ENCODE data around the gene SYCP2.

SYCP2 gene

GRCh38 chr20:59817846-59818615, 115.4 kb downstream of the SYCP2 start:
- H3K36me3 ChIP-seq (ENCODE audit: low read length) = no peaks in the 10 kb centered on the region

GRCh38 chr20:59817406-59817805, 116.0 kb downstream of the SYCP2 start:
- Histone ChIP-seq H3K9me2 (replicated peaks; ENCODE audit: insufficient read depth, low read length) (no peaks in the 10 kb centered on the region), H3K4me2 (ENCODE audit: low read depth, low read length, poor library complexity, severe bottlenecking) (no peak overlapping the region), H3K9me3 (ENCODE audit: insufficient read depth, low read length) (no peaks in the 10 kb centered on the region), H3K36me3 (ENCODE audit: low read length) (no peaks in the 10 kb centered on the region), H2AFZ (ENCODE audit: low read depth, low read length, severe bottlenecking) (no peak overlapping the region), H4K20me1 (ENCODE audit: low read depth, low read length) (no peaks in the 10 kb centered on the region), H3K27ac (ENCODE audit: low read depth, low read length) (no peak overlapping the region), H3K79me2 (ENCODE audit: insufficient read depth, low read length) (no peaks in the 10 kb centered on the region), H3K4me3 (ENCODE audit: insufficient read depth, low read length, poor library complexity, severe bottlenecking) (no peak overlapping the region), H3F3A (ENCODE audit: insufficient read depth) (no peaks in the 10 kb centered on the region), H3K9ac (ENCODE audit: low read length) (no peak overlapping the region), H3K27me3 (ENCODE audit: low read length) (no peaks in the 10 kb centered on the region)
- TF ChIP-seq CTCF (IDR thresholded peaks at IDR 0.05; ENCODE audit: insufficient read depth, low read length, poor library complexity, severe bottlenecking) (no peak), EZH2phosphoT487 (conservative IDR thresholded peaks at IDR 0.05; ENCODE audit: low read length) (no peak)

More at GRCh38 chr20:59817846-59818615, 115.4 kb downstream of the SYCP2 start:
- Histone ChIP-seq H2AFZ (ENCODE audit: low read depth, low read length, severe bottlenecking) (no peak overlapping the region), H4K20me1 (ENCODE audit: low read depth, low read length) (no peaks in the 10 kb centered on the region), H3K4me2 (ENCODE audit: low read depth, low read length, poor library complexity, severe bottlenecking) (no peak overlapping the region), H3K9ac (ENCODE audit: low read length) (no peak overlapping the region), H3K79me2 (ENCODE audit: insufficient read depth, low read length) (no peaks in the 10 kb centered on the region), H3F3A (ENCODE audit: insufficient read depth) (no peaks in the 10 kb centered on the region), H3K9me2 (replicated peaks; ENCODE audit: insufficient read depth, low read length) (no peaks in the 10 kb centered on the region), H3K27ac (ENCODE audit: low read depth, low read length) (no peak overlapping the region), H3K27me3 (ENCODE audit: low read length) (no peaks in the 10 kb centered on the region), H3K9me3 (ENCODE audit: insufficient read depth, low read length) (no peaks in the 10 kb centered on the region), H3K4me3 (ENCODE audit: insufficient read depth, low read length, poor library complexity, severe bottlenecking) (no peak overlapping the region)
- TF ChIP-seq CTCF (IDR thresholded peaks at IDR 0.05; ENCODE audit: insufficient read depth, low read length, poor library complexity, severe bottlenecking) (no peak), EZH2phosphoT487 (conservative IDR thresholded peaks at IDR 0.05; ENCODE audit: low read length) (no peak)

GRCh38 chr20:59816146-59816738, 117.2 kb downstream of the SYCP2 start:
- H4K20me1 ChIP-seq (ENCODE audit: low read depth, low read length) = no peaks in the 10 kb centered on the region
- H2AFZ ChIP-seq (ENCODE audit: low read depth, low read length, severe bottlenecking) = no peak overlapping the region
- H3K4me2 ChIP-seq (ENCODE audit: low read depth, low read length, poor library complexity, severe bottlenecking) = no peak overlapping the region
- H3K27ac ChIP-seq (ENCODE audit: low read depth, low read length) = no peak overlapping the region
- no peaks in the 10 kb centered on the region for H3K9me3 ChIP-seq (ENCODE audit: insufficient read depth, low read length)
- no peaks in the 10 kb centered on the region for H3K36me3 ChIP-seq (ENCODE audit: low read length)
- no peaks in the 10 kb centered on the region for H3K79me2 ChIP-seq (ENCODE audit: insufficient read depth, low read length)
- TF ChIP-seq CTCF (IDR thresholded peaks at IDR 0.05; ENCODE audit: insufficient read depth, low read length, poor library complexity, severe bottlenecking) = no peak
- no peak for TF ChIP-seq EZH2phosphoT487 (conservative IDR thresholded peaks at IDR 0.05; ENCODE audit: low read length)
- H3K4me3 ChIP-seq (ENCODE audit: insufficient read depth, low read length, poor library complexity, severe bottlenecking) = no peak overlapping the region
- H3K9ac ChIP-seq (ENCODE audit: low read length) = no peak overlapping the region
- H3F3A ChIP-seq (ENCODE audit: insufficient read depth) = no peaks in the 10 kb centered on the region
- H3K9me2 ChIP-seq (replicated peaks; ENCODE audit: insufficient read depth, low read length) = no peaks in the 10 kb centered on the region
- H3K27me3 ChIP-seq (ENCODE audit: low read length) = no peaks in the 10 kb centered on the region

All from SU-DHL-6 (cell line).